Measurements from ENCODE around the gene PRDM16.

The PRDM16 gene

DNA sequence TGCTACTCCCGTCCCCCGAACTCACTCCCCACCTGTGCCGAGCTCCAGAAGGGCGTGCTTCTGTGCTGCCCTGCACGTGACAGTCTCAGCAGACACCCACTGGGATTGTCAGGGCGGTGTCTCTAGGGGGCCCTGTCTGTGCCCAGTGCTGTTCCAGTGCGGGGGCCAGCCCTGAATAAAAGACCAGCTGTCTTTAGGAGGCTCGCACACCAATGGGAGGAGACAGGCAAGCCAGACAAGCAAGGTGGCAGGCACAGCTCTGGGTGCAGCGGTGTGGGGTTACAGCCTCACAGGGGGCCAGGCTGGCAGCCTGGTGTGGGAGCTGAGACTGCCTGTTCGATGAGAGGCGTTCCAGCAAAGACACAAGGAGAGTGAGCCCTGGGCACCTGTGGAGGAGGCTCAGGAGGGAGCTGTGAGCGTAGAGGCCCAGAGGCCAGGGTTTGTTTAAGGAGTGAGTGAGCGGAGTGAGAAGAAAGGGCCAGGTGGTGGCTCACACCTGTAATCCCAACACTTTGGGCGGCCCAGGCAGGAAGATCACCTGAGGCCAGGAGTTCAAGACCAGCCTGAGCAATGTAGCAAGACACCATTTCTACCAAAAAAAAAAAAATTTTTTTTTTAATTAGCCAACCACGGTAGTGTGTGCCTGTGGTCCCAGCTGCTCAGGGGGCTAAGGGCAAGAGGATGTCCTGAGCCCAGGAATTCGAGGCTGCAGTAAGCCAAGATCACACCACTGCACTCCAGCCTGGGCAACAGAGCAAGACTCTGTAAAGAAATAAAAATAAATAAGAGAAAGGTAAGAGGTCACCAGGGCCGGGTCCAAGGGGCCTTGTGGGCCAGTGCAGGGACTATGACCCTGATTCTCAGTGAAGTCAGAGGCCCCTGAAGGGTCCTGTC lies 337.2 kb downstream of the PRDM16 start:
- H3K27me3 Mint-ChIP-seq, result peaks cover 6 to 8% of the 10 kb centered on the region in 2 donors
- peak overlapping the region in 1 of 2 donors; percentile 57 for H3K27ac Mint-ChIP-seq
- H3K36me3 Mint-ChIP-seq (ENCODE audit: insufficient read depth), result no peaks in the 10 kb centered on the region
- no peak for DNase-seq
- no peaks in the 10 kb centered on the region for H3K4me1 Mint-ChIP-seq (ENCODE audit: low read depth in 2 of 2)
- no peaks in the 10 kb centered on the region for H3K9me3 Mint-ChIP-seq
- no peak overlapping the region for H3K4me3 Mint-ChIP-seq
- ATAC-seq (replicated peaks), result no peak

DNA sequence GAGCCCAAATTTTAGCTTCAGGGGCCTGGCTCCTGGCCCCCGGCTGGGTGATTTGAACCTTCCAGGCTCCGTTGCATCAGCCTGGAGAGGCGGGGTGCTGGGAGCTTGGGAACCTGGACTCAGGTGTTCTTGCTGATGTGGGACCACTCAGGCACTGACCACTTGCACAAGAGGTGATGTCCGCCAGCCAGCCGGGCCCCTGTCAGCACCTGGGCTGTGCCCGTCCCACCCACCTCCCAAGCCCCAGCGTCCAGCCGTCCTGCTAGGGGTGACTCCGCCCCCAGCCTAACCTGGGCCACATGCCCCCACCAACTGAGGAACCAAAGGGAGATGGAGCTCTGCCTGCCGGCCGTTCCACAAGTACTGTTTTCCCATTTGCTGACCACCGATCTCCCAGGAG lies 338.0 kb downstream of the PRDM16 start:
- no peaks in the 10 kb centered on the region for H3K4me1 Mint-ChIP-seq (ENCODE audit: low read depth in 2 of 2)
- DNase-seq (no peak), ATAC-seq (replicated peaks) (no peak)
- H3K9me3 Mint-ChIP-seq, result no peaks in the 10 kb centered on the region
- peaks cover 6 to 8% of the 10 kb centered on the region in 2 donors for H3K27me3 Mint-ChIP-seq
- H3K27ac Mint-ChIP-seq, result no peak overlapping the region
- H3K36me3 Mint-ChIP-seq (ENCODE audit: insufficient read depth), result no peaks in the 10 kb centered on the region
- no peak overlapping the region for H3K4me3 Mint-ChIP-seq

DNA sequence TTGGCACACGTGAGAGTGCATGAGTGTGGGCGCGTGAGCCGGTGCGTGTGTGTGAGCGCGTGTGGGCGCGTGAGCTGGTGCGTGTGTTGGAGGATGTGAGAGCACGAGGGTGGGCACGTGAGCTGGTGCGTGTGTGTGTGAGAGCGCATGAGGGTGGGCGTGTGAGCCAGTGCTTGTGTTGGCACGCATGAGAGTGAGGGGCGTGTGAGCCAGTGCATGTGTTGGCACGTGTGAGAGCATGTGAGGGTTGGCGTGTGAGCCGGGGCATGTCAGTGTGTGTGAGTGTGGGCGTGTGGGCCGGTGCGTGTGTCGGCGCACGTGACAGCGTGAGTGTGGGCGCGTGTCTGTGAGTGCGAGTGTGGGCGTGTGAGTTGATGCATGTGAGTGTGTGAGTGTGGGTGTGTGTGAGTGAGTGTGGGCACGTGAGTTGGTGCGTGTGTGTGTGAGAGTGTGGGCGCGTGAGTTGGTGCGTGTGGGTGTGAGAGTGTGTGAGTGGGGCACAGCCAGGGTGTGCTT lies 339.8 kb downstream of the PRDM16 start:
- DNase-seq (no peak), ATAC-seq (replicated peaks) (no peak)
- Mint-ChIP-seq H3K4me1 (ENCODE audit: low read depth in 2 of 2) (no peaks in the 10 kb centered on the region), H3K36me3 (ENCODE audit: insufficient read depth) (no peaks in the 10 kb centered on the region), H3K27me3 (peaks cover 6 to 15% of the 10 kb centered on the region in 2 donors), H3K4me3 (no peak overlapping the region), H3K27ac (no peak overlapping the region), H3K9me3 (no peaks in the 10 kb centered on the region)

DNA sequence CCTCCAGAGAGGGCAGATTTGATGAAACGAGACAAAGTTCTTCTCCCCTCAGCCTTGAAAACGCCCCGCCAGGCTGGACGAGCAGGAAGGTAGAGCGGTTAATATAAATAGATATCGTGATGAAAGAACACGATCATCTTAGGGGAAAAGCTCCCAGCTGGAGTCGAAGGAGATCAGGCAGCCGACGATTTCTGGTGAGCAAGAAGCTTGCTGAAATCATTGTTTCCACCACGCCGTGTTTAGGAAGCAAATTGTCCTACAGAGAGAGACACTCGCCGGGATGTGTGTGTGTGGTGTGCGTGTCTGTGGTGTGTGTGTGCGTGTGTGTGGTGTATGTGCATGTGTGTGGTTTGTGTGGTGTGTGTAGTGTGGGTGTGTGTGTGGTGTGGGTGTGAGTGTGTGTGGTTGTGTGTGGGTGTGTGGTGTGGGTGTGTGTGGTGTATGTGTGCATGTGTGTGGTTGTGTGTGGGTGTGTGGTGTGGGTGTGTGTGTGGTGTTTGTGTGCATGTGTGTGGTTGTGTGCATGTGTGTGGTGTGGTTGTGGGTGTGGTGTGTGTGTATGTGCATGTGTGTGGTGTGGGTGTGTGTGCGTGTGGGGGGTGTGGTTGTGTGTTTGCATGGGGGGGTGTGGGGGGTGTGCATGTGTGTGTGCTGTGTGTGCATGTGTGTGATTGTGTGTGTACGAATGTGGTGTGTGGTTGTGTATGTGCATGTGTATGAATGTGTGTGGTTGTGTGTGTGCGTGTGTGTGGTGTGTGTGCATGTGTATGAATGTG lies 340.6 kb downstream of the PRDM16 start:
- ATAC-seq (replicated peaks) (no peak), DNase-seq (no peak)
- Mint-ChIP-seq H3K4me1 (ENCODE audit: low read depth in 2 of 2) (no peaks in the 10 kb centered on the region), H3K4me3 (no peak overlapping the region), H3K27me3 (peaks cover 6 to 21% of the 10 kb centered on the region in 2 donors), H3K9me3 (no peaks in the 10 kb centered on the region), H3K27ac (no peak overlapping the region), H3K36me3 (ENCODE audit: insufficient read depth) (no peaks in the 10 kb centered on the region)

DNA sequence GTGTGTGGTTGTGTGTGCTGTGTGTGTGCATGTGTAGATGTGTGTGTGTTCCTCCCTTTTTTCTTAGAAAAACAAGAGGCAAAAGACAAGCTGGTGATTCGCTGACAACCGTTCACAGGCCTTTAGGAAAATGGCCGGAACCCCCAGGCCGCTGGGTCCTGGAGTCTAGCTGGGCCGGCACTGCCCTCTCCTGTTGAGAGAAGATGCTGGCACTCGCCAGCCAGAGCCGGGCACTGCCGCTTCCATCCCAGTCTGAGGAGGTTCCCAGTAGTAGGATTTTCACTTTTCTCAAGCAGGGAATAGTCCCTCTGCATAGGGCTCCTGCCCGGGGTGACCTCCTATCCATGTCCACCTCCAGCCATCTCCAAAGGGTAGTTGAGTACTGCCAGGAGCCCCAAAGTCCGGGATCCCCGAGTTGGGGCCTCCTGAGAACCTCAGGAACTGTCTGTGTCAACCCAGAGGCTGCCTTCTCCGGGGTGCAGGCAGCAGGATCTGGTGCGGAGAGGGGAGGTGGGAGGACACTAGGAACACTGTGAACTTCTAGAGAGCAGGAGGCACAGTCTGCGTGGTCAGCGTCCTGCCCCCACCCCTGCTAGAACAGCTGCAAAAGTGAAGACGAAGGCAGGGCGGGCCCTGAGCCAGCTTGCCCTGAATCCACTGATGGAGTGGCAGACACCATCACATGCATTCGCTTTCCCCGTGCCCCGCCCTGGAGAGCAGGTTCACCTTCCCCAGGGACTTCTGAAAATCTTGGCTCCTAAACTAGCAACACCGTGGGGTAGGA lies 341.3 kb downstream of the PRDM16 start:
- Mint-ChIP-seq H3K36me3 (ENCODE audit: insufficient read depth) (peaks cover 3% of the 10 kb centered on the region), H3K4me3 (no peak overlapping the region), H3K27me3 (peaks cover 6 to 27% of the 10 kb centered on the region in 2 donors), H3K9me3 (no peaks in the 10 kb centered on the region), H3K4me1 (ENCODE audit: low read depth in 2 of 2) (no peaks in the 10 kb centered on the region), H3K27ac (no peak overlapping the region)
- DNase-seq (no peak), ATAC-seq (replicated peaks) (no peak)

GRCh38 chr1:3411806-3412205 lies 342.8 kb downstream of the PRDM16 start:
- Mint-ChIP-seq H3K36me3 (ENCODE audit: insufficient read depth) (peaks cover 3% of the 10 kb centered on the region), H3K4me1 (ENCODE audit: low read depth in 2 of 2) (no peaks in the 10 kb centered on the region), H3K9me3 (peaks cover 0 to 3% of the 10 kb centered on the region in 2 donors), H3K4me3 (no peak overlapping the region), H3K27ac (no peak overlapping the region), H3K27me3 (peaks cover 0 to 26% of the 10 kb centered on the region in 2 donors)
- DNase-seq (no peak), ATAC-seq (replicated peaks) (no peak)

GRCh38 chr1:3412376-3412775 lies 343.4 kb downstream of the PRDM16 start:
- peaks cover 3% of the 10 kb centered on the region for H3K36me3 Mint-ChIP-seq (ENCODE audit: insufficient read depth)
- no peak overlapping the region for H3K27ac Mint-ChIP-seq
- DNase-seq (no peak), ATAC-seq (replicated peaks) (no peak)
- peaks cover 0 to 27% of the 10 kb centered on the region in 2 donors for H3K27me3 Mint-ChIP-seq
- no peak overlapping the region for H3K4me3 Mint-ChIP-seq
- H3K4me1 Mint-ChIP-seq (ENCODE audit: low read depth in 2 of 2), result no peaks in the 10 kb centered on the region
- peaks cover 0 to 3% of the 10 kb centered on the region in 2 donors for H3K9me3 Mint-ChIP-seq

DNA sequence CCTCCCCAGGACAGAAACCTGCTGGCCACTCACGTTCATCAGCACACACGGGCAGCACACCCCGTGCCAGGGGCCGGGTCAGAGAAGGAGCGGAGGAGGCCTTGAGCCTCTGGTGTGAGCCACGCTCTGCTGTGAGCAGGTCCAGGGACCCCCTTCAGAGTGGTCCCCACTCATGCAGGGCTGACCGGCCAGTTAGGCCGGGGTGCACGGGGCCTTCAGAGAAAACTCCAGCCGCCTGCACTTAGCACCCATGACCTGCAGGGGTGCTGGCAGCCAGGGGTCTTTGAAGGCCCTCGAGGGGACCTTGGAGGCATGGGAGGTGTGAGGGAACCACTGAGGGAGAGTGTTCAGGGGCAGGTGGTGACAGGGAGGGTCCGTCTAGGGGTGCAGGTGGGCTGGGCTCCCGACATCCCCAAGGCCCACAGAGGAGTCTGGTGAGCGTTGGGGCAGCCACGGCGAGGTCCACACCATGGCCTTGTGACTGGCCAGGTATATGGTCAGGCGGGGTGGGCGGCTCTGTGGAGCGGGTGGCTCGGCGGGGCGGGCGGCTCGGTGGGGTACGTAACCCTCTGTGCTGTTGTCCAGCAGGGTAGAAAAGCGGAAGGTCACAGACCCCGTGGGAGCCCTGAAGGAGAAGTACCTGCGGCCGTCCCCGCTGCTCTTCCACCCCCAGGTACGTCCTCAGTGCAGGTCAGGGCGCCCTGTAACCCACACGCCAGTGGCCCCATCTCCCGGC lies 345.1 kb downstream of the PRDM16 start:
- no peak for ATAC-seq (replicated peaks)
- no peak overlapping the region for H3K27ac Mint-ChIP-seq
- peaks cover 3% of the 10 kb centered on the region for H3K36me3 Mint-ChIP-seq (ENCODE audit: insufficient read depth)

GRCh38 chr1:3415260-3416090 lies 346.5 kb downstream of the PRDM16 start:
- Mint-ChIP-seq H3K36me3 (ENCODE audit: insufficient read depth) (peaks cover 3% of the 10 kb centered on the region), H3K4me3 (no peak overlapping the region), H3K9me3 (peaks cover 0 to 3% of the 10 kb centered on the region in 2 donors), H3K27ac (no peak overlapping the region), H3K4me1 (ENCODE audit: low read depth in 2 of 2) (no peaks in the 10 kb centered on the region), H3K27me3 (peaks cover 0 to 36% of the 10 kb centered on the region in 2 donors)
- ATAC-seq (replicated peaks) (no peak), DNase-seq (no peak)

More for the DNA sequence above, 345.1 kb downstream of the PRDM16 start:
- DNase-seq, result no peak
- Mint-ChIP-seq H3K4me3 (no peak overlapping the region), H3K27me3 (peaks cover 0 to 27% of the 10 kb centered on the region in 2 donors), H3K4me1 (ENCODE audit: low read depth in 2 of 2) (no peaks in the 10 kb centered on the region), H3K9me3 (peaks cover 0 to 3% of the 10 kb centered on the region in 2 donors)

- Mint-ChIP-seq H3K9me3 (peaks cover 0 to 3% of the 10 kb centered on the region in 2 donors), H3K4me3 (no peak overlapping the region), H3K36me3 (ENCODE audit: insufficient read depth) (peaks cover 3% of the 10 kb centered on the region), H3K4me1 (ENCODE audit: low read depth in 2 of 2) (no peaks in the 10 kb centered on the region), H3K27me3 (peaks cover 15 to 54% of the 10 kb centered on the region in 2 donors), H3K27ac (no peak overlapping the region)
- ATAC-seq (replicated peaks), result no peak
- no peak for DNase-seq
These were observed 348.2 kb downstream of the PRDM16 start for GRCh38 chr1:3417082-3417739.

DNA sequence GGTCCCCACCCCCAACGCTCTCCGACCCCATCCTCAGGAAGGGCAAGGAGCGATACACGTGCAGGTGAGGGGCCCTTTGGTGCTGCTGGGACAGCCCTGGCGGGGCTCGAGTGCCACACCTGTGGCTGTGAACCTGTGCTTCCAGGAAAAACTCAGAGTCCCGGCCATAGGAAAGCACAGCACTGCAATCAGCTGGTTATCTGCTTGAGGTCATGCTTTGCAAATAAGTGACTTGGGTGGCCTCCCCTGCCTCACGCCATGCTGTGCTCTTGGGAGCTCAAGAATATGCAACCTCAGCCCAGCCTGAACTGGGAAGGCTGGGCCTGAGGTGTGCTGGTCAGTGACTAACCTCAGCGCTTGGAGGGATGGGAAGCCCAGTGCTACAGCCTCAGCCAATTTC lies 348.9 kb downstream of the PRDM16 start:
- Mint-ChIP-seq H3K27ac (no peak overlapping the region), H3K4me1 (ENCODE audit: low read depth in 2 of 2) (no peaks in the 10 kb centered on the region), H3K36me3 (ENCODE audit: insufficient read depth) (peaks cover 3% of the 10 kb centered on the region), H3K4me3 (no peak overlapping the region), H3K9me3 (peaks cover 0 to 3% of the 10 kb centered on the region in 2 donors), H3K27me3 (peaks cover 18 to 57% of the 10 kb centered on the region in 2 donors)
- no peak for ATAC-seq (replicated peaks)
- no peak for DNase-seq
